ENCODE measurements around the gene ATF7IP2. TPM values are rescaled to one million over a fixed set of nuclear protein-coding genes. Genes with fewer than 3 reads are reported as not detected.
"Not testable (repeated sequence)": the region's sequence is repeated elsewhere in the genome, so short reads cannot be mapped to it uniquely, and the experiment has no call there.

The ATF7IP2 gene
- total RNA-seq, 1 donor from 2014 or later, result 4.2 TPM

DNA sequence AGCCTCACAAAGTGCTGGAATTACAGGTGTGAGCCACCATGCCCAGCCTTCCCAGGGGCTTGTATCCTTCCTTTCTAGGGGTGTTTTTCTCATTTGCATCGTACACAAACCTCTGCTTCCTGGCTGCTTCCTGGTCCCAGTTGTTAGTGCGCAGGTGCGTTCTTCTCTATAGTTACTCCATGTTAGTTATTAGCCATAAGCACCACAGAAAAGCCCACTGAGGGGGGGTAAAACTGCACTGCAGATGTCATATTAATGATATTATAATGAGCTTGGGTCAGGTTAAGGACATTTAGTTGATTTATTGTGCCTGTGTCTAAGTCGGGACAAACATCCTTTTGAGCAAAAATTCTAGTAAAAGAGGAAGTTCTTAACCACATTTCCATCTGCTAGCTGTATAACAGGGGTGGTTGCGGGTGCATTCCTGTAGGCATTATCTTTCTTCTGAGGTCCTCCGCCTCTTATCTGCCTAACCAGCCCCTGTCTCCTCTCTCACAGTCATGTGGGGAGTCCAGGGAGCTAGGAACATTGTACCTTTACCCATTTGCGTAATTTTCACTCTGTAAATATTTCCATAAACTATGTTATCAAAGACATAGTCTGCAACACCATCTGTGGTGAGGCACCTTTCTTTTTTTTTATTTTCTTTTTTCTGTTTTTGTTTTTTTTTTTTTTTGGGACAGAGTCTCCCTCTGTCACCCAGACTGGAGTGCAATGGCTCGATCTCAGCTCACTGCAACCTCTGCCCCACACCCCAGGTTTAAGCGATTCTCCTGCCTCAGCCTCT lies 23.6 kb upstream of the ATF7IP2 start:
- DNase-seq (ENCODE audit: low read depth), result no peak
- no peak for TF ChIP-seq CTCF (IDR thresholded peaks at IDR 0.05; ENCODE audit: insufficient read depth, low read length, severe bottlenecking)
- H3K4me3 ChIP-seq (ENCODE audit: low read depth, low read length), result no peak overlapping the region
- no peak for FAIRE-seq
- no peaks in the 10 kb centered on the region for H3K27me3 ChIP-seq (ENCODE audit: control insufficient read depth, insufficient read depth, low read length)
- no peaks in the 10 kb centered on the region for H3K36me3 ChIP-seq (ENCODE audit: control insufficient read depth, insufficient read depth, low read length)

GRCh38 chr16:10362864-10363197 lies 23.0 kb upstream of the ATF7IP2 start:
- FAIRE-seq; H3K27me3 ChIP-seq (ENCODE audit: control insufficient read depth, insufficient read depth, low read length); DNase-seq (ENCODE audit: low read depth); H3K4me3 ChIP-seq (ENCODE audit: low read depth, low read length); H3K36me3 ChIP-seq (ENCODE audit: control insufficient read depth, insufficient read depth, low read length): not testable (repeated sequence)

DNA sequence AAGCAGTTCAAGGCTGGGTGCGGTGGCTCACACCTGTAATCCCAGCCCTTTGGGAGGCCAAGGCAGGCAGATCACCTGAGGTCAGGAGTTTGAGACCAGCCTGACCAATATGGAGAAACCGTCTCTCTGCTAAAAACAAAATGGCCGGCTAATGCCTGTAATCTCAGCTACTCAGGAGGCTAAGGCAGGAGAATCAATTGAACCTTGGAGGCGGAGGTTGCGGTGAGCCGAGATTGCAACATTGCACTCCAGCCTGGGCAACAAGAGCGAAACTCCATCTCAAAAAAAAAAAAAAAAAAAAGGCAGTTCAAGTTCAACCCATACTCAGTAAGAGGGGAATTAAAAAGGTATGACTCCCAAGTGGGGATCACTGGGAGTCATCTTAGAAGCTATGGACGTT lies 19.2 kb upstream of the ATF7IP2 start:
- not testable (repeated sequence) for FAIRE-seq

DNA sequence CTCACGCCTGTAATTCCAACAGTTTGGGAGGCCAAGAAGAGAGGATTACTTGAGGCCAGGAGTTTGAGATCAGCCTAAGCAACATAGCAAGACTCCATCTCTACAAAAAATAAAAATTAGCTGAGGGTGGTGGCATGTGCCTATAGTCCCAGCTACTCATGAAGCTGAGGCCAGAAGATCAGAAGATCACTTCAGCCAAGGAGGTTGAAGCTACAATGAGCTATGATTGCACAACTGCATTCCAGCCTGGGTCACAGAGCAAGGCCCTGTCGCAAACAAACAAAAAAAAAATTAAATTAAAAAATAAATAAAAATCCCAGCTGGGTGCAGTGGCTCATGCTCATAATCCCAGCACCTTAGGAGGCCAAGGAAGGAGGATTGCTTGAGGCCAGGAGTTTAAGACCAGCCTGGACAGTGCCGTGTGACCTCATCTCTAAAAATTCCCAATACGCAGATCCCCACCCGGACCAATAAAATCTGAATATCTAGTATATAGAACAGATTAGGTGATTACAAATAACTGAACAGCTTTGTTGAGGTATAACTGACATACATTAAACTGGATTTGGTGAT lies 18.2 kb upstream of the ATF7IP2 start:
- no peaks in the 10 kb centered on the region for H3K27me3 ChIP-seq (ENCODE audit: control insufficient read depth, insufficient read depth, low read length)
- DNase-seq (ENCODE audit: low read depth) (no peak), FAIRE-seq (no peak)
- no peak overlapping the region for H3K4me3 ChIP-seq (ENCODE audit: low read depth, low read length)
- TF ChIP-seq CTCF (IDR thresholded peaks at IDR 0.05; ENCODE audit: insufficient read depth, low read length, severe bottlenecking), result no peak
- no peaks in the 10 kb centered on the region for H3K36me3 ChIP-seq (ENCODE audit: control insufficient read depth, insufficient read depth, low read length)

More for the DNA sequence above, 19.2 kb upstream of the ATF7IP2 start:
- H3K4me3 ChIP-seq (ENCODE audit: low read depth, low read length); H3K36me3 ChIP-seq (ENCODE audit: control insufficient read depth, insufficient read depth, low read length); H3K27me3 ChIP-seq (ENCODE audit: control insufficient read depth, insufficient read depth, low read length); DNase-seq (ENCODE audit: low read depth): not testable (repeated sequence)

DNA sequence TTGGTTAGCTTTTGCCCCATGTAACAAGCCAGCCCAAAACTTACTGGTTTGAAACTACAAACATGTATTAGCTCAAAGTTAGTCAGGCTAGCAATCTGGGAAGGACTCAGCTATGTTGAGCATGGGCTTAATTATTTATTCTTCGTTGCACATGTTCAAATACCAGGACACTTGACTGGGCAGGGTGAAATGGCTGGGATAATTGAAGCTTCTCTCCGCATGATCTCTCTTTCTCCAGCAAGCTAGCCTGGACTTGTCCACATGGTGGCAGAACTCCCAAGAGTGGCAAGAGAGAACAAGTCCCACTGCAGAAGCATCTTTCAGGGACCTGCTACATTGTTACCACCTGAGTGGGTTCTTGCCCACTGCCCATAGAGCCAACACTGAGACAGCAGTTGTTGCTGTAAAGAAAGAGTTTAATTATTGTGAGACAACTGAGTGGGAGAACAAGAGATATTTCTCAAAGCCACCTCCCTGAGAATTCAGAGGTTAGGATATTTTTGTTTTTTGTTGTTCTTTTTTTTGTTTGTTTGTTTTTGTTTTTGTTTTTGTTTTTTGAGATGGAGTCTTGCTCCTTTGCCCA lies 16.8 kb upstream of the ATF7IP2 start:
- Histone ChIP-seq H3K36me3 (ENCODE audit: control insufficient read depth, insufficient read depth, low read length) (no peaks in the 10 kb centered on the region), H3K4me3 (ENCODE audit: low read depth, low read length) (no peak overlapping the region), H3K27me3 (ENCODE audit: control insufficient read depth, insufficient read depth, low read length) (no peaks in the 10 kb centered on the region)
- FAIRE-seq (no peak), DNase-seq (ENCODE audit: low read depth) (peak; percentile 67)
- peak; percentile 31 for TF ChIP-seq CTCF (IDR thresholded peaks at IDR 0.05; ENCODE audit: insufficient read depth, low read length, severe bottlenecking)

DNA sequence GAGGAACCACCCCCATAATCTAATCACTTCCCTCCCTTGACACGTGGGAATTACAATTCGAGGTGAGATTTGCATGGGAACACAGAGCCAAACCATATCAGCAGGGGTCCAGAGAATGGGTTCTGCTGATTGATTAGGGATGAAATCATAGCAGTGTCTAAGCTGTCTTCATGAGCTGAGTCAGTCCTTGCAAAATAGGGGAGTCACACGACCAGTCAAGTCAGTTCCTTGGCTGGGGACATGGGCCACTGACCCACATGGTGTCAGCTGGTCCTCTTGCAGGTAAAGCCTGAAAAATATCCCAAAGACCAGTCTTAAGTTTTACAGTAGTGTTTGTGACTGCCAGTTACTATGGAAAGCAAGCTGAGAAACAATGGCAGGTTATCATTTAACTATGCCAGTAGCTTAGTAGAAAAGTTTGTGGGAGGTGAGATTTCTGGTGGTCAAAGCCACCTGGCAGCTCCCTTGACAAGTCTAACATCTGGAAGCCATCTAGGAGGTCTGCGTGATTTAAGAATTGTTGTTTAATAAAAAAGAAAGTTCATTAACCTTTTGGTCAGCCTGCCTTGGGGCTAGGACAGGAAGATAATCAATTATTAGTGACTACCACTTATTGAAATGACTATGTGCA lies 15.7 kb upstream of the ATF7IP2 start:
- peak; percentile 17 for DNase-seq (ENCODE audit: low read depth)
- FAIRE-seq, result no peak
- no peak for TF ChIP-seq CTCF (IDR thresholded peaks at IDR 0.05; ENCODE audit: insufficient read depth, low read length, severe bottlenecking)
- Histone ChIP-seq H3K27me3 (ENCODE audit: control insufficient read depth, insufficient read depth, low read length) (no peaks in the 10 kb centered on the region), H3K36me3 (ENCODE audit: control insufficient read depth, insufficient read depth, low read length) (no peaks in the 10 kb centered on the region), H3K4me3 (ENCODE audit: low read depth, low read length) (no peak overlapping the region)
